GM10266 (cell line): Measurements from ENCODE around the gene ECI1.
"Not testable (repeated sequence)": the region's sequence is repeated elsewhere in the genome, so short reads cannot be mapped to it uniquely, and the experiment has no call there.

Experiments
- DNase-seq: peaks from one replicate; pipeline ENCODE4 v3.0.0; 2012; ENCODE audit errors: extremely low spot score
- TF ChIP-seq, protein P1 (sequence below): IDR thresholded peaks from 2 replicates; pipeline ENCODE4 v1.5.1; 2012; ENCODE audit warnings: mild to moderate bottlenecking, low read depth; ENCODE audit not compliant: control insufficient read depth, insufficient read depth; ENCODE audit errors: missing control alignments

Gene ECI1

DNA sequence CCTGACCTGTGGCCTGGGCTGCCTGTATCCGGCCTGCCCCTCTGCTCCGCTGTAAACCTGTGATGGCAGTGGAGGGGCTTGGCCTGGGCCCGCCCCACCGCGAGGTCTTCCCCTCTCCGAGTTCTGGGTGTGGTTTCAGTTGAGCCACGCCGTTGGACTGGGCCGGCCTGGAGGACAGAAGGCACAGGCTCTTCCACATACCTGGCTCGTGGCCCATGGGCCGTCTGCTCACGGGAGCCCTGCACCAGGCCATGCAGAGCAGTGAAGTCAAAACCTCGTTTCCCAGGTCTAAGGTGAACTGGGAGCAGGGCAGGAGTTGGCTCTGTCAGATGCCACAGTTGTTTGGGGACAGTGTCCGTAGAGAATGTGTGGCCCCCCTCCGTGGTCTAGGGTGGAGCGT lies 22.1 kb upstream of the ECI1 start:
- no peak for DNase-seq
- TF ChIP-seq, protein P1, sequence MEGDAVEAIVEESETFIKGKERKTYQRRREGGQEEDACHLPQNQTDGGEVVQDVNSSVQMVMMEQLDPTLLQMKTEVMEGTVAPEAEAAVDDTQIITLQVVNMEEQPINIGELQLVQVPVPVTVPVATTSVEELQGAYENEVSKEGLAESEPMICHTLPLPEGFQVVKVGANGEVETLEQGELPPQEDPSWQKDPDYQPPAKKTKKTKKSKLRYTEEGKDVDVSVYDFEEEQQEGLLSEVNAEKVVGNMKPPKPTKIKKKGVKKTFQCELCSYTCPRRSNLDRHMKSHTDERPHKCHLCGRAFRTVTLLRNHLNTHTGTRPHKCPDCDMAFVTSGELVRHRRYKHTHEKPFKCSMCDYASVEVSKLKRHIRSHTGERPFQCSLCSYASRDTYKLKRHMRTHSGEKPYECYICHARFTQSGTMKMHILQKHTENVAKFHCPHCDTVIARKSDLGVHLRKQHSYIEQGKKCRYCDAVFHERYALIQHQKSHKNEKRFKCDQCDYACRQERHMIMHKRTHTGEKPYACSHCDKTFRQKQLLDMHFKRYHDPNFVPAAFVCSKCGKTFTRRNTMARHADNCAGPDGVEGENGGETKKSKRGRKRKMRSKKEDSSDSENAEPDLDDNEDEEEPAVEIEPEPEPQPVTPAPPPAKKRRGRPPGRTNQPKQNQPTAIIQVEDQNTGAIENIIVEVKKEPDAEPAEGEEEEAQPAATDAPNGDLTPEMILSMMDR, result no peak

DNA sequence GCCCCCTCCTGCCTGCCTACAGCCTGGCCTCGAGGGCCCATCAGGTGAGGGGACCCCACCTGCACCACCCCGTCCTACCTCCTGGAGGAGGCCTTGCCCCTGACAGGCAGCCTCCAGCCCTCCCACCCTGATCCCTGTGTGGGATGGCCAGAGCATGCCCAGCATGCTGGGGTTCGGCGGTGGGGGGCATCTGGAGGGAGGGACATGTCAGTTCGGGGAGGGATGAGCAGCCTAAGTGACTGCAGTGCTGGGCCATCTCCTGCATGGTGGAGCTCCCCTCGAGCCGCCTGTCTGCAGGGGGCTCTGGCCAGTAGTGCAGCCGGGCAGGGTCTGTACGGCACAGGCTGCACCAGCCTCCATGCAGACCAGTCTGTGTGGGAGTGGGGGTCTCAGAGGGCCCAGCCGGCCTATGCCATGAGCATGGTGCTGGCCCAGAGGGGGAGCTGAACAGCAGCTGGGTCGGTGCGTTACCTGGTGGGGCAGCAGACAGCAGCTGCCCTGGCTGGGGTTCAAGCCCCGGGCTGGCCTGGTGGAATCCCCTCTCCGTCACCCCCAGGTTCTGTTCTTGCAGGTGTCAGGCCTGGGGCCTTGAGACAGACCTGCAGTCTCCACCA lies 20.6 kb upstream of the ECI1 start:
- TF ChIP-seq, protein P1, result no peak
- no peak for DNase-seq

DNA sequence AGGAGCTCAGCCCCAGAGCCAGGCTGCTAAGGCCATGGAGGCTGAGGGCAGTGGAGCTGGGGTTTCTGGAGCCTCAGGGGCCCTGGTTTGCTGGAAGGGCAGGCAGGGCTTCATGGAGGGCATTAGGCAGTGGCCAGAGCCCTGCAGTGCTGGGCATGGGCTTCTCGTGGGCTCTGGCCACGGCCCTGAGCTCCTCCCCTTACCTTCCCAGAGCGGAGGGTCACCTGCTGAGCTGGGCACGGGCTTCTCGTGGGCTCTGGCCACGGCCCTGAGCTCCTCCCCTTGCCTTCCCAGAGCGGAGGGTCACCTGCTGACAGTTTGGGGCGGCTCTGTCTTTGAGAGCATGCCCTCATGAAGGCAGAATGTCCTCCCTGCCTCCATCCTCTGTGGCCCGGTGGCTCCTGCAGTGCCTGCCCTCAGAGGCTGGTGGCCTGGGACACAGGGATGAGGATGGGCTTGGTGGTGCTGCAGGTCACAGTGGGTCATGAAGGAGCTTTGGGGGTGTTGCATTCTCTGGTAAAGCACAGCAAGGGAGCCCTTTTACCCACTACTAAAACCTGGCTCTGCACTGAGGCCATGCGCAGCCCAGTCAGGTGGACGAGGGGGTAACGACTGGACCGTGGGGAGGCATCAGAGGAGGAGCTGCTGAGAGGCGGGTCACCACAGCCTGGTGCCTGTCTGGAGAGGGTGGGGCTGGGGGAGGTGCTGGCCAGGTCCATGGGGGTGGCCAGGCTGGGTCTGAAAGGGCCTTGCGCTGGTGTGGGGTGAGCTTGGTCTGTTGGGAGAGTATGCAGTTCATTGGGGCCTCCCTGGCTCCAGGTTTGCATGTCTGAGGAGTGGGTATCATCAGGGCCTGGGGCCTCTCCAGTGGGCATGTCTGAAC lies 19.4 kb upstream of the ECI1 start:
- no peak for DNase-seq
- TF ChIP-seq, protein P1, result no peak

DNA sequence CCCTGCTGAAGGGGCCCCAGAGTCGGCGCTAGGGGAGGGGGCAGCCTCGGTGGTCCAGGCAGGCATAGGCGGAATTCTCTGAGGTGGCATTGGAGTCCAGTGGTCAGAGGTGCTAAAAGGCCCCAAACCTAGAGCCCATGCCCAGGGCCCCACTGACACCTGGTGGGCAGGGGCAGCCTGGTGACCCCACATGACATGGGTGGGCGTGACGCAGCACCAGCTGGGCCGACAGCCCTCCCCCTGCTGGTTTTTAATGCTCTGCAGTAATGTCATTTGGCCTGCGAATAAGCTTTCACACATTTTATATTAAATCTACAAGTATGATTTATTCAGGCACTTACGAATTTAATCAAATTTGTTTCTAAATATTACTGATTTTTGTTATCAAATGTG lies 18.7 kb upstream of the ECI1 start:
- TF ChIP-seq, protein P1, result no peak
- DNase-seq, result no peak

DNA sequence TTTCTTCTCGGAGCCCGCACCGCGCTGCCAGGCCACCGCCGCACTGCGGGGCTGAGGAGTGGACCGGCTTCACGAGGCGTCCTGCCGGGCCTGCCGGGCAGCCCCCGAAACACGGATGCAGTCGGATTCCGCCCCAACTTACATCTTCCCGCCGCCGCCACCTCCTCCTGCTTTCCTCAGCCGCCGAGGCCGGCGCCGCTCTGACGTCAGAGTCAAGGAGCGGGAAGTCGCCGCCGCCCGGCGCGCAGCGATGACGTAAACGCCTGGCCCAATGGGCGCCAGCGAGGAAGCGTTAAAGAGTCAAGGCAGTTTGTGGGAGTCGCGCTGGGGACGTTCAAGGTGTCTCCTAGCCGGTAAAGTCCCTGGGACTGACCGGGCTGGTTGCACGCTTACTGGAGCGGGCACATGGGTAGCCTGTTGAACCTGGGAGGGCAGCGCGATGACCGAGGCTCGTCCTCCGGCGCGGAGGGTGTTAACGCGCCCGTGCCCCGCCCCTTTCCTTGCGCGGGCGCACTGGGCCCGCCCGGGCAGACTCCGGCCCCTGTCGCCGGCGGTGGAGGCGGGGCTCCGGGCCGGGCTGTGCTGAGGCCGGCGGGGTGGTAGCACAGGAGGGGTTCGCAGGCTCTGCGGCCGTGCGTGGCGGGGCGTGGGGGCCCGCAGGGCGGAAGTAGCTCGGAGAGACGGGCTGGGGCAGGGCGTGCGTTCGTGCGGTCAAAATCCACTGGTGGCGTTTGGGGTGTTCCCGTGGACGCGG lies 16.7 kb upstream of the ECI1 start, which contains the start of gene RNPS1:
Gene RNPS1, minus strand, starts transcription at position 214 of the 754 bp plus-strand sequence. CDS start 3,483 bp downstream, outside the sequence.
- DNase-seq, result peak; percentile 100
- TF ChIP-seq, protein P1, result no peak

DNA sequence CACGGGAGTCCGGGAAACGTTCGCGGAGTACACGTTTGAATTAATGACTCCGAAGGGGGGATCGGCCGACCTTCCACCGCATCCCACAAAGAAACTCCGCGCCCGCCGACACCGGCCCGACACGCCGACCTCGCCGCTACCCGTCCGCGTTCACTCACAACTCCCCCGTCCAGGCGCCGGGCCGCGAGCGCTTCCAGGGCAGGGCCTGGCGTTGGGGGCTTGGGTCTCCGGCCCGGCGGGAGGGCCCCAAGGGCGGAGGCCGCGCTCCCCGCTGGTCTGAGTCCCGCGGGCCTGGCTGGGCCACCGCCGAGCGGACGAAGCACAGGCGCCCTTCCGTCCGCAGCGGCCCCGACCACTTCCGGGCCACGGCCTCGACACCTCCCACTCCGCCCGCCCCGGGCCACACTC lies 16.1 kb upstream of the ECI1 start:
- DNase-seq, result not testable (repeated sequence)

DNA sequence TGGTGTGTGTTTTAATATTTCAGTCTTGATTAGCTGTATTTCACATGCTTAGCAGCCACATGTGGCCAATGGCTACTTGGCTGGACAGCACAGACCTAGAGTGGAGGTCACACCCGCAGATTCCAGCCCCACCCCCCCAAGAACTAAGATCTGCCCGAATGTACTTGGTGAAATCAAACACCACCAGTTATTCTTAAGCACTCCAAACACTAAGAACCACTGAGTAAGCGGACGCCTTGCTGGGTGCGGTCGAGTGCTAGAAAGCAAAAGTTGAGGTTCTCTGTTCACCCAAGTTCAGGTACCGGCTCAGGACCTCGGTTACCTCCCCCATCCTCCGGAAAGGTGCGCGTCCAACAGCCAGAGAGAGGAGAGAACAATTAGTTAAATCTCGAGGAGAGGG lies 15.5 kb upstream of the ECI1 start:
- DNase-seq, result not testable (repeated sequence)

DNA sequence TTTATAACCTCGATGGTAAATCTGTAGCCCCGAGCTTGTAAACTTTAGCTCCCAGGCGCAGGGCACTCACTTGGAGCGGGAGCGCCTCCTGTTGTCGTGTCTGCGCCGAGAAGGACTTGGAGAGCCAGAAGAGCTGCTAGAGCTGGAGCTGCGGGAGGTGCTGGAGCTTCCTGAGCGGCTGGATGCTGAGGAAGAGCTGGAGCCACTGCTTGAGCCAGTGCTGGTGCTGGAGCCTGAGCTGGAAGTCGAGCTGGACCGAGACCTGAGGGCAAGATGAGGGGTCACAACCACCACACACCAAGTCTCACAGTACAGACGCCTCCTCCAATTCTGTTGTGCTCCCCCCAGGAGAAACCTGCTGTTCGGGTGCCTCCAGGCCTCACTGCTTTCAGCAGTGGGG lies 11.6 kb upstream of the ECI1 start:
- not testable (repeated sequence) for DNase-seq
